GM23338 (cell line): Measurements from ENCODE around the gene FIGN. TPM values are rescaled to one million over a fixed set of nuclear protein-coding genes. Genes with fewer than 3 reads are reported as not detected.
A peak's percentile ranks its signal among the peaks of the same experiment; 100 is the strongest.

ENCODE experiments used
- ATAC-seq: fragments of 200-7000 bp; cut with Tn5 transposase; 3 replicates; pipeline ENCODE4 v1.9.1; 2020
- DNase-seq: peaks from one replicate; pipeline ENCODE4 v3.0.0-alpha.2; 2015; ENCODE audit warnings: low spot score
- H2AFZ ChIP-seq: fragments of 200-600 bp; sonication (generic); 2 replicates; pipeline ENCODE4 v1.8.0; 2016; ENCODE audit warnings: antibody characterized with exemption, mild to moderate bottlenecking, moderate library complexity
- H3F3A ChIP-seq: fragments of 200-600 bp; sonication (generic); replicated peaks from 2 replicates; pipeline ENCODE4 v1.8.0; 2017; ENCODE audit warnings: antibody characterized with exemption, mixed run types, low read depth
- H3K27ac ChIP-seq: fragments of 200-600 bp; sonication (generic); 2 replicates; pipeline ENCODE4 v1.6.1; 2016; ENCODE audit warnings: low read depth
- H3K27me3 ChIP-seq: fragments of 200-600 bp; sonication (generic); 2 replicates; pipeline ENCODE4 v1.8.0; 2016; ENCODE audit warnings: mild to moderate bottlenecking, mixed run types, moderate library complexity; ENCODE audit not compliant: insufficient read depth
- H3K36me3 ChIP-seq: fragments of 200-600 bp; sonication (generic); 2 replicates; pipeline ENCODE4 v1.8.0; 2016; ENCODE audit warnings: mild to moderate bottlenecking; ENCODE audit not compliant: insufficient read depth
- H3K4me1 ChIP-seq: fragments of 200-600 bp; sonication (generic); 2 replicates; pipeline ENCODE4 v1.8.0; 2016; ENCODE audit warnings: mild to moderate bottlenecking, moderate library complexity; ENCODE audit not compliant: insufficient read depth
- H3K4me2 ChIP-seq: fragments of 200-600 bp; sonication (generic); 2 replicates; pipeline ENCODE4 v1.7.1; 2017; ENCODE audit warnings: mixed run types
- H3K4me3 ChIP-seq: fragments of 200-600 bp; sonication (generic); 2 replicates; pipeline ENCODE4 v1.6.1; 2016; ENCODE audit warnings: mixed run types
- H3K79me2 ChIP-seq: fragments of 200-600 bp; sonication (generic); replicated peaks from 2 replicates; pipeline ENCODE4 v1.8.0; 2017; ENCODE audit warnings: mild to moderate bottlenecking; ENCODE audit not compliant: insufficient read depth
- H3K9me2 ChIP-seq: fragments of 200-600 bp; sonication (generic); 2 replicates; pipeline ENCODE4 v1.8.0; 2017; ENCODE audit not compliant: insufficient read depth
- H4K20me1 ChIP-seq: fragments of 200-600 bp; sonication (generic); replicated peaks from 2 replicates; pipeline ENCODE4 v1.8.0; 2017; ENCODE audit warnings: mild to moderate bottlenecking; ENCODE audit not compliant: insufficient read depth
- H3K27ac Mint-ChIP-seq: 2 replicates; pipeline ENCODE4 v1.8.0; 2020; ENCODE audit warnings: inconsistent platforms, mild to moderate bottlenecking, moderate library complexity, mixed read lengths
- H3K27me3 Mint-ChIP-seq: 3 replicates; pipeline ENCODE4 v1.8.0; 2022; ENCODE audit warnings: low read depth, mild to moderate bottlenecking, moderate library complexity, mixed read lengths, inconsistent platforms; ENCODE audit not compliant: insufficient read depth, poor library complexity
- H3K36me3 Mint-ChIP-seq: 3 replicates; pipeline ENCODE4 v1.8.0; 2021; ENCODE audit warnings: low read depth, mild to moderate bottlenecking, inconsistent platforms, moderate library complexity, mixed read lengths
- H3K4me1 Mint-ChIP-seq: 3 replicates; pipeline ENCODE4 v1.8.0; 2020; ENCODE audit warnings: mild to moderate bottlenecking, inconsistent platforms, mixed read lengths
- H3K4me3 Mint-ChIP-seq: 3 replicates; pipeline ENCODE4 v1.8.0; 2021; ENCODE audit warnings: moderate library complexity, mild to moderate bottlenecking, inconsistent platforms, mixed read lengths
- H3K9me3 Mint-ChIP-seq: 3 replicates; pipeline ENCODE4 v1.8.0; 2020; ENCODE audit warnings: moderate library complexity, mild to moderate bottlenecking, inconsistent platforms, mixed read lengths
- CREB1 ChIP-seq: fragments of 250-450 bp; sonication (Bioruptor Pico); IDR thresholded peaks from 2 replicates; pipeline ENCODE4 v1.5.0; 2020; ENCODE audit warnings: low read depth, mild to moderate bottlenecking, moderate library complexity
- EZH2 ChIP-seq: fragments of 200-600 bp; sonication (generic); IDR thresholded peaks from one replicate; pipeline ENCODE4 v1.8.0; 2017; ENCODE audit warnings: antibody characterized with exemption, mild to moderate bottlenecking, low read depth; ENCODE audit not compliant: unreplicated experiment
- EZH2phosphoT487 ChIP-seq: fragments of 200-600 bp; sonication (generic); IDR thresholded peaks from one replicate; pipeline ENCODE4 v1.8.1; 2018; ENCODE audit warnings: antibody characterized with exemption; ENCODE audit not compliant: unreplicated experiment
- JUNB ChIP-seq: IDR thresholded peaks from one replicate; pipeline ENCODE4 v1.6.1; 2016; ENCODE audit warnings: antibody characterized with exemption; ENCODE audit not compliant: unreplicated experiment
- NANOG ChIP-seq: IDR thresholded peaks from 2 replicates; pipeline ENCODE4 v1.6.1; 2016; ENCODE audit warnings: antibody characterized with exemption, borderline replicate concordance
- POLR2AphosphoS5 ChIP-seq: IDR thresholded peaks from 2 replicates; pipeline ENCODE4 v1.6.1; 2016; ENCODE audit warnings: antibody characterized with exemption, low read depth
- STAT1 ChIP-seq: IDR thresholded peaks from one replicate; pipeline ENCODE4 v1.6.1; 2016; ENCODE audit warnings: antibody characterized with exemption; ENCODE audit not compliant: unreplicated experiment
- ZNF114 ChIP-seq: fragments of 250-450 bp; sonication (Bioruptor Pico); IDR thresholded peaks from 2 replicates; pipeline ENCODE4 v1.5.0; 2020; ENCODE audit warnings: mild to moderate bottlenecking, moderate library complexity
- ZNF331 ChIP-seq: fragments of 250-450 bp; sonication (Bioruptor Pico); IDR thresholded peaks from 2 replicates; pipeline ENCODE4 v1.5.0; 2020; ENCODE audit warnings: low read depth, mild to moderate bottlenecking, moderate library complexity
- polyA plus RNA-seq: library from polyadenylated mRNA; unstranded; fragments of >200 nt; fragmentation: Nextera tagmentation; extraction: Ambion mirVana; gene quantifications from 2 replicates; pipeline ENCODE4 v1.2.1, GENCODE V29; 2016
- total RNA-seq: library from RNA; depleted of rRNA; stranded (reverse); fragments of >200 nt; shearing (Covaris generic); gene quantifications from 2 replicates; pipeline ENCODE4 v1.2.3, GENCODE V29; 2014
- TF ChIP-seq, protein P1 (sequence below): IDR thresholded peaks from one replicate; pipeline ENCODE4 v1.6.1; 2018; ENCODE audit warnings: antibody characterized with exemption; ENCODE audit not compliant: unreplicated experiment
- TF ChIP-seq, protein P2 (sequence below), 2 experiments: fragments of 200-600 bp in 1 of 2; sonication (generic) in 1 of 2; conservative IDR thresholded peaks; 2 replicates each; pipeline versions ENCODE4 v1.5.1 to v1.6.1; 2016 to 2017; ENCODE audit warnings: antibody characterized with exemption in 2 of 2, low read depth in 2 of 2, mild to moderate bottlenecking in 2 of 2, moderate library complexity in 1 of 2
- TF ChIP-seq, protein P3 (sequence below): fragments of 250-450 bp; sonication (Bioruptor Pico); IDR thresholded peaks from 2 replicates; pipeline ENCODE4 v1.5.0; 2020; ENCODE audit warnings: mild to moderate bottlenecking, moderate library complexity
- TF ChIP-seq, protein P4 (sequence below): IDR thresholded peaks from 2 replicates; pipeline ENCODE4 v1.6.1; 2016; ENCODE audit warnings: antibody characterized with exemption

The FIGN gene
- total and polyA plus RNA-seq, 2 experiments from 2014 or later, result 17.2 to 23.6 TPM

DNA sequence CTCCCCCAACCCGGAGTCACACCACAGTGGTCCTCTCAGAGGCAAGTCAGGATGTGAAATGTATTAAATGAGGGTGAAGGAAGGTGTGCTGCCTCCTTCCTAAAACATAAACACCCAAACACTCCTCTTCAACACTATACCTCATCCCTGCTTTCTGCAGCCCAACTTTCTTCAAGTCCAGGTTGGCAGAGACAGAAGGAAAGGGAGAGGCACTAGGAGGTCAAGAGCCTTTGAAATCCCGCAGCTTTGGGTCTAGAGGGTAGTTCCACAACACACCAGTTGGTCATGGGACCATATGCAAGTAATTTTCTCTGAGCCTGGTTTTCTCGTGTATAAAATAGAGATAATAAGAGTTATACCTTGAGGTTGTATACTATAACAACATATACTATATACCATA, 38.4 kb downstream of the FIGN start:
- Mint-ChIP-seq H3K27me3 (no peaks in the 10 kb centered on the region), H3K4me3 (no peak overlapping the region), H3K4me1 (peaks cover 69% of the 10 kb centered on the region), H3K9me3 (no peaks in the 10 kb centered on the region), H3K27ac (no peak overlapping the region), H3K36me3 (no peaks in the 10 kb centered on the region)
- H3K4me3 ChIP-seq, result no peak overlapping the region
- peaks cover 69% of the 10 kb centered on the region for H3K4me1 ChIP-seq
- H3K4me2 ChIP-seq, result peak overlapping the region; percentile 32; the same call in 1 of the 2 replicates
- no peaks in the 10 kb centered on the region for H3F3A ChIP-seq
- TF ChIP-seq POLR2AphosphoS5 (no peak), ZNF114 (no peak), CREB1 (CRISPR knock-in tag) (no peak), NANOG (no peak), EZH2phosphoT487 (no peak), STAT1 (no peak), ZNF331 (CRISPR knock-in tag) (no peak), JUNB (no peak), EZH2 (no peak)
- TF ChIP-seq, protein P1, sequence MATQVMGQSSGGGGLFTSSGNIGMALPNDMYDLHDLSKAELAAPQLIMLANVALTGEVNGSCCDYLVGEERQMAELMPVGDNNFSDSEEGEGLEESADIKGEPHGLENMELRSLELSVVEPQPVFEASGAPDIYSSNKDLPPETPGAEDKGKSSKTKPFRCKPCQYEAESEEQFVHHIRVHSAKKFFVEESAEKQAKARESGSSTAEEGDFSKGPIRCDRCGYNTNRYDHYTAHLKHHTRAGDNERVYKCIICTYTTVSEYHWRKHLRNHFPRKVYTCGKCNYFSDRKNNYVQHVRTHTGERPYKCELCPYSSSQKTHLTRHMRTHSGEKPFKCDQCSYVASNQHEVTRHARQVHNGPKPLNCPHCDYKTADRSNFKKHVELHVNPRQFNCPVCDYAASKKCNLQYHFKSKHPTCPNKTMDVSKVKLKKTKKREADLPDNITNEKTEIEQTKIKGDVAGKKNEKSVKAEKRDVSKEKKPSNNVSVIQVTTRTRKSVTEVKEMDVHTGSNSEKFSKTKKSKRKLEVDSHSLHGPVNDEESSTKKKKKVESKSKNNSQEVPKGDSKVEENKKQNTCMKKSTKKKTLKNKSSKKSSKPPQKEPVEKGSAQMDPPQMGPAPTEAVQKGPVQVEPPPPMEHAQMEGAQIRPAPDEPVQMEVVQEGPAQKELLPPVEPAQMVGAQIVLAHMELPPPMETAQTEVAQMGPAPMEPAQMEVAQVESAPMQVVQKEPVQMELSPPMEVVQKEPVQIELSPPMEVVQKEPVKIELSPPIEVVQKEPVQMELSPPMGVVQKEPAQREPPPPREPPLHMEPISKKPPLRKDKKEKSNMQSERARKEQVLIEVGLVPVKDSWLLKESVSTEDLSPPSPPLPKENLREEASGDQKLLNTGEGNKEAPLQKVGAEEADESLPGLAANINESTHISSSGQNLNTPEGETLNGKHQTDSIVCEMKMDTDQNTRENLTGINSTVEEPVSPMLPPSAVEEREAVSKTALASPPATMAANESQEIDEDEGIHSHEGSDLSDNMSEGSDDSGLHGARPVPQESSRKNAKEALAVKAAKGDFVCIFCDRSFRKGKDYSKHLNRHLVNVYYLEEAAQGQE, result no peak
- TF ChIP-seq, protein P2, sequence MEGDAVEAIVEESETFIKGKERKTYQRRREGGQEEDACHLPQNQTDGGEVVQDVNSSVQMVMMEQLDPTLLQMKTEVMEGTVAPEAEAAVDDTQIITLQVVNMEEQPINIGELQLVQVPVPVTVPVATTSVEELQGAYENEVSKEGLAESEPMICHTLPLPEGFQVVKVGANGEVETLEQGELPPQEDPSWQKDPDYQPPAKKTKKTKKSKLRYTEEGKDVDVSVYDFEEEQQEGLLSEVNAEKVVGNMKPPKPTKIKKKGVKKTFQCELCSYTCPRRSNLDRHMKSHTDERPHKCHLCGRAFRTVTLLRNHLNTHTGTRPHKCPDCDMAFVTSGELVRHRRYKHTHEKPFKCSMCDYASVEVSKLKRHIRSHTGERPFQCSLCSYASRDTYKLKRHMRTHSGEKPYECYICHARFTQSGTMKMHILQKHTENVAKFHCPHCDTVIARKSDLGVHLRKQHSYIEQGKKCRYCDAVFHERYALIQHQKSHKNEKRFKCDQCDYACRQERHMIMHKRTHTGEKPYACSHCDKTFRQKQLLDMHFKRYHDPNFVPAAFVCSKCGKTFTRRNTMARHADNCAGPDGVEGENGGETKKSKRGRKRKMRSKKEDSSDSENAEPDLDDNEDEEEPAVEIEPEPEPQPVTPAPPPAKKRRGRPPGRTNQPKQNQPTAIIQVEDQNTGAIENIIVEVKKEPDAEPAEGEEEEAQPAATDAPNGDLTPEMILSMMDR (conservative IDR thresholded peaks at IDR 0.05; ENCODE audit: low read depth in 2 of 2), result no peak
- TF ChIP-seq, protein P3, sequence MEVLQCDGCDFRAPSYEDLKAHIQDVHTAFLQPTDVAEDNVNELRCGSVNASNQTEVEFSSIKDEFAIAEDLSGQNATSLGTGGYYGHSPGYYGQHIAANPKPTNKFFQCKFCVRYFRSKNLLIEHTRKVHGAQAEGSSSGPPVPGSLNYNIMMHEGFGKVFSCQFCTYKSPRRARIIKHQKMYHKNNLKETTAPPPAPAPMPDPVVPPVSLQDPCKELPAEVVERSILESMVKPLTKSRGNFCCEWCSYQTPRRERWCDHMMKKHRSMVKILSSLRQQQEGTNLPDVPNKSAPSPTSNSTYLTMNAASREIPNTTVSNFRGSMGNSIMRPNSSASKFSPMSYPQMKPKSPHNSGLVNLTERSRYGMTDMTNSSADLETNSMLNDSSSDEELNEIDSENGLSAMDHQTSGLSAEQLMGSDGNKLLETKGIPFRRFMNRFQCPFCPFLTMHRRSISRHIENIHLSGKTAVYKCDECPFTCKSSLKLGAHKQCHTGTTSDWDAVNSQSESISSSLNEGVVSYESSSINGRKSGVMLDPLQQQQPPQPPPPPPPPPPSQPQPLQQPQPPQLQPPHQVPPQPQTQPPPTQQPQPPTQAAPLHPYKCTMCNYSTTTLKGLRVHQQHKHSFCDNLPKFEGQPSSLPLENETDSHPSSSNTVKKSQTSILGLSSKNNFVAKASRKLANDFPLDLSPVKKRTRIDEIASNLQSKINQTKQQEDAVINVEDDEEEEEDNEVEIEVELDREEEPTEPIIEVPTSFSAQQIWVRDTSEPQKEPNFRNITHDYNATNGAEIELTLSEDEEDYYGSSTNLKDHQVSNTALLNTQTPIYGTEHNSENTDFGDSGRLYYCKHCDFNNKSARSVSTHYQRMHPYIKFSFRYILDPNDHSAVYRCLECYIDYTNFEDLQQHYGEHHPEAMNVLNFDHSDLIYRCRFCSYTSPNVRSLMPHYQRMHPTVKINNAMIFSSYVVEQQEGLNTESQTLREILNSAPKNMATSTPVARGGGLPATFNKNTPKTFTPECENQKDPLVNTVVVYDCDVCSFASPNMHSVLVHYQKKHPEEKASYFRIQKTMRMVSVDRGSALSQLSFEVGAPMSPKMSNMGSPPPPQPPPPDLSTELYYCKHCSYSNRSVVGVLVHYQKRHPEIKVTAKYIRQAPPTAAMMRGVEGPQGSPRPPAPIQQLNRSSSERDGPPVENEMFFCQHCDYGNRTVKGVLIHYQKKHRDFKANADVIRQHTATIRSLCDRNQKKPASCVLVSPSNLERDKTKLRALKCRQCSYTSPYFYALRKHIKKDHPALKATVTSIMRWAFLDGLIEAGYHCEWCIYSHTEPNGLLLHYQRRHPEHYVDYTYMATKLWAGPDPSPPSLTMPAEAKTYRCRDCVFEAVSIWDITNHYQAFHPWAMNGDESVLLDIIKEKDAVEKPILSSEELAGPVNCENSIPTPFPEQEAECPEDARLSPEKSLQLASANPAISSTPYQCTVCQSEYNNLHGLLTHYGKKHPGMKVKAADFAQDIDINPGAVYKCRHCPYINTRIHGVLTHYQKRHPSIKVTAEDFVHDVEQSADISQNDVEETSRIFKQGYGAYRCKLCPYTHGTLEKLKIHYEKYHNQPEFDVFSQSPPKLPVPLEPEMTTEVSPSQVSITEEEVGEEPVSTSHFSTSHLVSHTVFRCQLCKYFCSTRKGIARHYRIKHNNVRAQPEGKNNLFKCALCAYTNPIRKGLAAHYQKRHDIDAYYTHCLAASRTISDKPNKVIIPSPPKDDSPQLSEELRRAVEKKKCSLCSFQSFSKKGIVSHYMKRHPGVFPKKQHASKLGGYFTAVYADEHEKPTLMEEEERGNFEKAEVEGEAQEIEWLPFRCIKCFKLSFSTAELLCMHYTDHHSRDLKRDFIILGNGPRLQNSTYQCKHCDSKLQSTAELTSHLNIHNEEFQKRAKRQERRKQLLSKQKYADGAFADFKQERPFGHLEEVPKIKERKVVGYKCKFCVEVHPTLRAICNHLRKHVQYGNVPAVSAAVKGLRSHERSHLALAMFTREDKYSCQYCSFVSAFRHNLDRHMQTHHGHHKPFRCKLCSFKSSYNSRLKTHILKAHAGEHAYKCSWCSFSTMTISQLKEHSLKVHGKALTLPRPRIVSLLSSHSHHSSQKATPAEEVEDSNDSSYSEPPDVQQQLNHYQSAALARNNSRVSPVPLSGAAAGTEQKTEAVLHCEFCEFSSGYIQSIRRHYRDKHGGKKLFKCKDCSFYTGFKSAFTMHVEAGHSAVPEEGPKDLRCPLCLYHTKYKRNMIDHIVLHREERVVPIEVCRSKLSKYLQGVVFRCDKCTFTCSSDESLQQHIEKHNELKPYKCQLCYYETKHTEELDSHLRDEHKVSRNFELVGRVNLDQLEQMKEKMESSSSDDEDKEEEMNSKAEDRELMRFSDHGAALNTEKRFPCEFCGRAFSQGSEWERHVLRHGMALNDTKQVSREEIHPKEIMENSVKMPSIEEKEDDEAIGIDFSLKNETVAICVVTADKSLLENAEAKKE (CRISPR knock-in tag), result no peak
- TF ChIP-seq, protein P4, sequence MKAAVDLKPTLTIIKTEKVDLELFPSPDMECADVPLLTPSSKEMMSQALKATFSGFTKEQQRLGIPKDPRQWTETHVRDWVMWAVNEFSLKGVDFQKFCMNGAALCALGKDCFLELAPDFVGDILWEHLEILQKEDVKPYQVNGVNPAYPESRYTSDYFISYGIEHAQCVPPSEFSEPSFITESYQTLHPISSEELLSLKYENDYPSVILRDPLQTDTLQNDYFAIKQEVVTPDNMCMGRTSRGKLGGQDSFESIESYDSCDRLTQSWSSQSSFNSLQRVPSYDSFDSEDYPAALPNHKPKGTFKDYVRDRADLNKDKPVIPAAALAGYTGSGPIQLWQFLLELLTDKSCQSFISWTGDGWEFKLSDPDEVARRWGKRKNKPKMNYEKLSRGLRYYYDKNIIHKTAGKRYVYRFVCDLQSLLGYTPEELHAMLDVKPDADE, result no peak
- ATAC-seq (no peak), DNase-seq (no peak)
- H3K79me2 ChIP-seq, result peaks cover 66% of the 10 kb centered on the region
- H3K9me2 ChIP-seq, result no peaks in the 10 kb centered on the region
- no peaks in the 10 kb centered on the region for H4K20me1 ChIP-seq
- H2AFZ ChIP-seq, result no peak overlapping the region
- H3K36me3 ChIP-seq, result no peaks in the 10 kb centered on the region
- 0 out of 2 replicates have a peak overlapping the region, but pooled peaks have one; percentile 86 for H3K27ac ChIP-seq
- H3K27me3 ChIP-seq, result no peaks in the 10 kb centered on the region
